Activated B cell treated with CpG ODN at 0.5 μM for 24 hours (primary cell): ENCODE results near the gene ISG20L2. TPM values are rescaled to one million over a fixed set of nuclear protein-coding genes. Genes with fewer than 3 reads are reported as not detected.
A peak's percentile ranks its signal among the peaks of the same experiment; 100 is the strongest.

Source experiments
- ATAC-seq: fragments of 200-7000 bp; cut with Tn5 transposase; one replicate; pipeline ENCODE4 v1.10.0; 2021; ENCODE audit warnings: low read depth, mild to moderate bottlenecking, moderate library complexity
- CTCF ChIA-PET: fragments of 350-600 bp; sonication (Branson Sonifier 250); formaldehyde crosslinking; loops from one replicate; lab custom pipeline; 2021; ENCODE audit warnings: antibody characterized with exemption; lab: Charles Lee
- POLR2A ChIA-PET: fragments of 350-600 bp; sonication (Branson Sonifier 250); formaldehyde crosslinking; loops from one replicate; lab custom pipeline; 2021; ENCODE audit warnings: antibody characterized with exemption; lab: Charles Lee
- DNase-seq: peaks from one replicate; pipeline ENCODE4 v3.0.0; 2022
- H3K27ac Mint-ChIP-seq: one replicate; pipeline ENCODE4 v1.8.0; 2020; ENCODE audit warnings: mixed read lengths
- H3K27me3 Mint-ChIP-seq: one replicate; pipeline ENCODE4 v1.8.0; 2021; ENCODE audit warnings: mixed read lengths
- H3K36me3 Mint-ChIP-seq: one replicate; pipeline ENCODE4 v1.8.0; 2021; ENCODE audit warnings: low read depth, mixed read lengths
- H3K4me1 Mint-ChIP-seq: one replicate; pipeline ENCODE4 v1.8.0; 2021; ENCODE audit warnings: mixed read lengths
- H3K4me3 Mint-ChIP-seq: one replicate; pipeline ENCODE4 v1.8.0; 2020; ENCODE audit warnings: mild to moderate bottlenecking, mixed read lengths
- H3K9me3 Mint-ChIP-seq: one replicate; pipeline ENCODE4 v1.8.0; 2020; ENCODE audit warnings: mixed read lengths
- intact Hi-C: fragments of 100-400 bp; cut with micrococcal nuclease; formaldehyde crosslinking; loops from one replicate; pipeline ENCODE4 v1.15.1; 2024
- total RNA-seq: library from RNA; stranded (reverse); gene quantifications from 2 replicates; pipeline ENCODE4 v1.2.3, GENCODE V29; 2022
- TF ChIP-seq, protein P1 (sequence below): fragments of 200-600 bp; IDR thresholded peaks from one replicate; pipeline ENCODE4 v1.8.0; 2022; ENCODE audit warnings: antibody characterized with exemption, mild to moderate bottlenecking

Gene ISG20L2
- total RNA-seq, 1 donor from 2014 or later = 53.0 TPM

DNA sequence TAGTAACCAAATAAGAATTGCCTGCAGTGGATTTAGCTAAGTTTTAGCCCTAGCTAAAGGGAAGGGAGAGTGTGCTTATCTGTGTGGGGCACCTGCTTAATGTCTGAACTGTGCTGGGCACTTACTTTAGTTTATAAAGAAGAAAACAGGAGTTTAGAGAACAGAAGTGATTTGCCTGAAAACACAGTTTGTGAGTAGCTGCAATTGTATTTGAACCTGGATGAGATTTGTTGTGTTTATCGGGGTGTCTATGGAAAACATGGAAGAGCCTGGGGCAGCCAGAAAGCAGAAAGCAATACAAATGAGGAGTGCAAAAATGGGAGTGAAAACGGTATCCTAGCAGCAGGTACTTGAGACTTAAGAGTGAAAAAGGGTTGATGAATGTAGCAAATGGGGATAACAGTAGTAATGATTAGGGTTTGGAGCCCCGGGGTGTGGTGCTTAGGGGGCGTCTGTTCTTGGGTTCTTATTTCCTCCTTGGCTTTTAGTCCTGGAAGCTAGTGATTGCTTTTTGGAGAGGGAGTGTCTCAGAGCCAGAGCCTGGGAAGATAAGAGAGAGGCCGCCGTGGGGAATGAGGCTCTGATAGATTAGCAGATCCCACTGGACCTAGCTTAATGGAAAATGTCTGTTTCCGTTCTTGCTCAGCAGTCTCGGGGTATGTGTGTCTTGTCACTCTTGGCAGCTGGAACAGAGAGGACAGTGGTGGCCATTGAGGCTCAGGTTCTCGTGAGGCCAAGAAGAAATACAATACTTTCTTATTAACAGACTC lies 44.3 kb upstream of the ISG20L2 start:
- TF ChIP-seq, protein P1, sequence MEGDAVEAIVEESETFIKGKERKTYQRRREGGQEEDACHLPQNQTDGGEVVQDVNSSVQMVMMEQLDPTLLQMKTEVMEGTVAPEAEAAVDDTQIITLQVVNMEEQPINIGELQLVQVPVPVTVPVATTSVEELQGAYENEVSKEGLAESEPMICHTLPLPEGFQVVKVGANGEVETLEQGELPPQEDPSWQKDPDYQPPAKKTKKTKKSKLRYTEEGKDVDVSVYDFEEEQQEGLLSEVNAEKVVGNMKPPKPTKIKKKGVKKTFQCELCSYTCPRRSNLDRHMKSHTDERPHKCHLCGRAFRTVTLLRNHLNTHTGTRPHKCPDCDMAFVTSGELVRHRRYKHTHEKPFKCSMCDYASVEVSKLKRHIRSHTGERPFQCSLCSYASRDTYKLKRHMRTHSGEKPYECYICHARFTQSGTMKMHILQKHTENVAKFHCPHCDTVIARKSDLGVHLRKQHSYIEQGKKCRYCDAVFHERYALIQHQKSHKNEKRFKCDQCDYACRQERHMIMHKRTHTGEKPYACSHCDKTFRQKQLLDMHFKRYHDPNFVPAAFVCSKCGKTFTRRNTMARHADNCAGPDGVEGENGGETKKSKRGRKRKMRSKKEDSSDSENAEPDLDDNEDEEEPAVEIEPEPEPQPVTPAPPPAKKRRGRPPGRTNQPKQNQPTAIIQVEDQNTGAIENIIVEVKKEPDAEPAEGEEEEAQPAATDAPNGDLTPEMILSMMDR = no peak
- ATAC-seq (no peak), DNase-seq (no peak)
- intact Hi-C loops = no loop called here
- ChIA-PET POLR2A (interaction anchor here (0.9 kb wide), 1 partner anchor 21 kb away, joined by 3 read pairs; the partner anchor contains the start of gene HDGF), CTCF (interaction anchor here (1.4 kb wide), 1 partner anchor 47 kb away, joined by 7 read pairs; no protein-coding TSS in a partner anchor)
- Mint-ChIP-seq H3K4me1 (peaks cover 71% of the 10 kb centered on the region), H3K27ac (no peak overlapping the region), H3K4me3 (no peak overlapping the region), H3K27me3 (no peaks in the 10 kb centered on the region), H3K36me3 (peaks cover 63% of the 10 kb centered on the region), H3K9me3 (no peaks in the 10 kb centered on the region)

DNA sequence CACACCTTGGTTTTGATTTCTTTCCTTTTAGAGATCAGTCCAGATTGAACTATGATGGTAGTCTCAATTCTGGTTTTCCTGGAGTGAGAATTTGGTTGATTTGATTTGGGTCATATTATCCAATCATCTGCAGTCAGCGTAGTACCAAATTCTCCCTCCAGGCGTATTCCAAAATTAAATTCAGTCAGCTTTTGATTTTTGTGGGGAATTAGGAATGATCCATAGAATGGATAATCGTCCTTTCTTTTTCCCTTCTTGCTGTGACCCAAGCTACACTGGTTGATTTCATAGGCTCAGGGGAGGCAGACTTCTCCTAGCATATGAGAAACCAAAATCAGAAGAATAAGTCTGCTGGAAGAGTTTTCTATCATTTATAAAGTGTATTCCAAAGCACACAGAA lies 43.7 kb upstream of the ISG20L2 start:
- H3K4me1 Mint-ChIP-seq = peaks cover 65% of the 10 kb centered on the region
- H3K9me3 Mint-ChIP-seq = no peaks in the 10 kb centered on the region
- intact Hi-C loops = no loop called here
- ATAC-seq (no peak), DNase-seq (no peak)
- ChIA-PET POLR2A (interaction anchor here (0.9 kb wide), 1 partner anchor 21 kb away, joined by 3 read pairs; the partner anchor contains the start of gene HDGF), CTCF (interaction anchor here (1.4 kb wide), 1 partner anchor 46 kb away, joined by 7 read pairs; no protein-coding TSS in a partner anchor)
- H3K27ac Mint-ChIP-seq = no peak overlapping the region
- H3K36me3 Mint-ChIP-seq = peaks cover 58% of the 10 kb centered on the region
- H3K4me3 Mint-ChIP-seq = no peak overlapping the region
- TF ChIP-seq, protein P1 = no peak
- H3K27me3 Mint-ChIP-seq = no peaks in the 10 kb centered on the region

DNA sequence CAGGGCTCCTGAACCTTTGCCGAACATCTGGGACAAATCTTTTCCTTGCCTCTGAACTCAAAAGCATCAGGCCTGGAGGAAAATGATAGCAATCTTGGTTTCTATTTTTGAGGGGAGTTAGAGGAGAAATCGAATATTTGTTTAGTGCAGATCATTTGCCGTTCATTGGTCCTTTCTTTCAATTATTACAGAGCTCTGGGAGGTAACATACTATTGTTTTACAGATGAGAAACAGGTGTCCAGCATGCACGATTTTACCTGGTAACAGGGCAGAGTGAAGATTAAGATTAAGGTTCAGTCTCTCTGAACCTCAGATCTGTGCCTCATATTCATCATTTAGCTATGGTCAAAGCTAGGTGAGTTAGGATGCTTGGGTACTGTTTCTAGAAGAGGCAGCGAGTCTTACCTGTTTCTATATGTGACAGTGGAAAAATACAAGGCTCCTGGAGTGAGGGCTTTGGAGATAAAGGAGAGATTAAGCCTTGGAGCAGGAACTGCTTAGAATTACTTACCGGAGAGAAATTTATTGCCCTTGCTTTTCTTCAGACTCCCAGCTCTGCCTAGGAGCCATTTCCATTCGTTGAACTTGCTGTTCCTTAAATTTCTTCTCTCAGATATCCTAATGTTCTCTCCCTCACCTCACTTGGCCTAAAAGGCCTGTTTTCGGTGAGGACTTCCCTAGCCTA lies 40.2 kb upstream of the ISG20L2 start:
- intact Hi-C loops = no loop called here
- H3K9me3 Mint-ChIP-seq = no peaks in the 10 kb centered on the region
- no peaks in the 10 kb centered on the region for H3K27me3 Mint-ChIP-seq
- H3K36me3 Mint-ChIP-seq = peaks cover 45% of the 10 kb centered on the region
- no peak overlapping the region for H3K4me3 Mint-ChIP-seq
- CTCF ChIA-PET = interaction anchor here (0.8 to 2.3 kb wide), 3 partner anchors 17 to 43 kb away, joined by 3 to 25 read pairs (median 4); partner anchors contain the start of gene HDGF
- H3K4me1 Mint-ChIP-seq = peaks cover 51% of the 10 kb centered on the region
- ATAC-seq = no peak
- TF ChIP-seq, protein P1 = no peak
- DNase-seq = no peak
- POLR2A ChIA-PET = interaction anchor here (0.9 to 6.2 kb wide), 5 partner anchors 10 to 341 kb away, joined by 3 to 128 read pairs (median 19); partner anchors contain the start of genes HDGF, ISG20L2, METTL25B and MRPL24
- H3K27ac Mint-ChIP-seq = no peak overlapping the region

DNA sequence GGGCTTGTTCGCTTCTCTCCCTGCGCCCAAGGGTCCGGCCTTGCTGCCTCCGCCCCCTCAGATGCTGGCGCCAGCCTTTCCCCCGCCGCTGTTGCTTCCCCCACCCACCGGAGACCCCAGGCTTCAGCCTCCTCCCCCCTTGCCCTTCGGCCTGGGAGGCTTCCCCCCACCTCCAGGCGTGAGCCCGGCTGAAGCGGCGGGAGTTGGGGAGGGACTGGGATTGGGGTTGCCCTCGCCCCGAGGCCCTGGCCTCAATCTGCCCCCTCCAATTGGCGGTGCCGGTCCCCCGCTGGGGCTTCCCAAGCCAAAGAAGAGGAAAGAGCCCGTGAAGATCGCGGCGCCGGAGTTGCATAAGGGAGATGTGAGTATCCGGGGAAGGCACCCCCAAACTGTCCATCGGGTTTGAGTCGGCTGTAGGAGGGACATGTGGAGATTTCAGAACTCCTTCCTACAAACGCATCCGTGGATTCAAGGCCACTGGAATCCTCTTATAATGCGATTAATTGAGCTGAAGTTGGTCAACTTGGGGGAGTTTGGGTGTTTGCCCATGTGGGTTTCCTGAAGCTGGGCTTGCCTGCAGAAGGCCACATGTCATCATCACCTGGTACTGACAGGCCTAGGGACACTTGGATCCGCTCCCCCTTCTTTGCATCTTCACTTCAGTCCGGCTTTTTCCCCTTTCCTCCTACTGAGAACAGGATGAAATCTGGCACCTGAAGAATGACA lies 39.5 kb upstream of the ISG20L2 start:
- TF ChIP-seq, protein P1 = no peak
- DNase-seq (no peak), ATAC-seq (peak; percentile 3)
- ChIA-PET POLR2A (interaction anchor here (0.7 to 6.2 kb wide), 14 partner anchors 11 to 485 kb away, joined by 3 to 128 read pairs (median 6); partner anchors contain the start of genes HDGF, ISG20L2, MEF2D and METTL25B), CTCF (interaction anchor here (0.8 to 2.3 kb wide), 3 partner anchors 16 to 42 kb away, joined by 3 to 25 read pairs (median 4); partner anchors contain the start of genes HDGF, ISG20L2 and METTL25B)
- Mint-ChIP-seq H3K27me3 (no peaks in the 10 kb centered on the region), H3K4me1 (peaks cover 45% of the 10 kb centered on the region), H3K36me3 (peaks cover 38% of the 10 kb centered on the region), H3K27ac (no peak overlapping the region), H3K4me3 (no peak overlapping the region), H3K9me3 (no peaks in the 10 kb centered on the region)
- intact Hi-C loops = loop anchor here (1.0 kb wide), 4 partner anchors 17 to 263 kb away; partner anchors contain the start of genes HDGF, ISG20L2, METTL25B and MRPL24
